SK-N-SH (cell line): ENCODE data around the gene SLC25A47. TPM values are rescaled to one million over a fixed set of nuclear protein-coding genes. Genes with fewer than 3 reads are reported as not detected.

ENCODE experiments used
- CTCF ChIA-PET: fragments of 300-600, 350-600 bp; formaldehyde crosslinking; extraction: SDS; loops from one replicate; lab custom pipeline; 2021; lab: Yijun Ruan, JAX
- POLR2A ChIA-PET: fragments of 350-600 bp; sonication (Branson Sonifier 250); formaldehyde crosslinking; extraction: SDS; loops from one replicate; lab custom pipeline; 2020; ENCODE audit warnings: antibody characterized with exemption, inconsistent platforms; lab: Yijun Ruan, JAX
- DNase-seq: peaks from one replicate; pipeline ENCODE4 v3.0.0; 2012
- H2AFZ ChIP-seq: fragments of 200-600 bp; sonication (generic); 2 replicates; pipeline ENCODE4 v1.8.1; 2016; ENCODE audit warnings: antibody characterized with exemption, mild to moderate bottlenecking, low read depth
- H3F3A ChIP-seq: fragments of 200-600 bp; sonication (generic); replicated peaks from 2 replicates; pipeline ENCODE3; 2016; ENCODE audit warnings: antibody characterized with exemption, mild to moderate bottlenecking; ENCODE audit not compliant: insufficient read depth
- H3K27ac ChIP-seq, 2 experiments: fragments of 200-500 bp in 1 of 2; fragments of 200-600 bp in 1 of 2; sonication (Bioruptor generic) in 1 of 2; sonication (generic), shearing (Covaris generic) in 1 of 2; 2 replicates each; pipeline versions ENCODE4 v1.5.1 to v1.6.1; 2014 to 2016; ENCODE audit warnings: low read depth in 2 of 2, inconsistent platforms in 1 of 2, low read length in 1 of 2, mild to moderate bottlenecking in 1 of 2, mixed read lengths in 1 of 2
- H3K27me3 ChIP-seq: fragments of 200-600 bp; sonication (generic), shearing (Covaris generic); 2 replicates; pipeline ENCODE4 v1.6.1; 2016; ENCODE audit warnings: mixed run types; ENCODE audit not compliant: insufficient read depth
- H3K36me3 ChIP-seq, 2 experiments: fragments of 200-500 bp in 1 of 2; fragments of 200-600 bp in 1 of 2; sonication (Bioruptor generic) in 1 of 2; sonication (generic) in 1 of 2; replicated peaks in 1 of 2; 2 replicates each; pipeline versions ENCODE3 to v1.5.1; 2014 to 2016; ENCODE audit warnings: low read length in 1 of 2, mild to moderate bottlenecking in 1 of 2; ENCODE audit not compliant: insufficient read depth in 2 of 2, control insufficient read depth in 1 of 2
- H3K4me1 ChIP-seq, 2 experiments: fragments of 200-500 bp in 1 of 2; fragments of 200-600 bp in 1 of 2; sonication (Bioruptor generic) in 1 of 2; sonication (generic), shearing (Covaris generic) in 1 of 2; 2 replicates each; pipeline versions ENCODE4 v1.5.1 to v1.6.1; 2014 to 2016; ENCODE audit warnings: low read depth in 1 of 2, low read length in 1 of 2, mixed run types in 1 of 2; ENCODE audit not compliant: insufficient read depth in 2 of 2, control insufficient read depth in 1 of 2
- H3K4me2 ChIP-seq: fragments of 200-600 bp; sonication (generic), shearing (Covaris generic); 2 replicates; pipeline ENCODE4 v1.6.1; 2017; ENCODE audit warnings: mixed run types
- H3K4me3 ChIP-seq, 2 experiments: fragments of 200-500 bp in 1 of 2; fragments of 200-600 bp in 1 of 2; sonication (Bioruptor generic) in 1 of 2; sonication (generic), shearing (Covaris generic) in 1 of 2; 2 replicates each; pipeline versions ENCODE4 v1.5.1 to v1.8.1; 2014 to 2016; ENCODE audit warnings: low read depth in 2 of 2, inconsistent platforms in 1 of 2, low read length in 1 of 2, mild to moderate bottlenecking in 1 of 2, mixed read lengths in 1 of 2, moderate library complexity in 1 of 2
- H3K79me2 ChIP-seq: fragments of 200-600 bp; sonication (generic); 2 replicates; pipeline ENCODE4 v1.8.1; 2017; ENCODE audit warnings: mild to moderate bottlenecking; ENCODE audit not compliant: insufficient read depth
- H3K9ac ChIP-seq: fragments of 200-600 bp; sonication (generic); 2 replicates; pipeline ENCODE4 v1.6.1; 2017; ENCODE audit warnings: mixed run types
- H3K9me2 ChIP-seq: fragments of 200-600 bp; sonication (generic); 2 replicates; pipeline ENCODE4 v1.6.1; 2017; ENCODE audit warnings: mixed run types
- H3K9me3 ChIP-seq: fragments of 200-600 bp; sonication (generic); 2 replicates; pipeline ENCODE4 v1.6.1; 2017; ENCODE audit warnings: mixed run types, mild to moderate bottlenecking, moderate library complexity
- H4K20me1 ChIP-seq: fragments of 200-600 bp; sonication (generic); 2 replicates; pipeline ENCODE4 v1.6.1; 2017; ENCODE audit warnings: mild to moderate bottlenecking, mixed run types; ENCODE audit not compliant: insufficient read depth
- ELF1 ChIP-seq: IDR thresholded peaks from 2 replicates; pipeline ENCODE4 v1.4.0; 2012
- EP300 ChIP-seq, 2 experiments: IDR thresholded peaks; 2 replicates each; pipeline versions ENCODE4 v1.4.0 to v1.6.1; 2012; ENCODE audit warnings: borderline replicate concordance in 1 of 2, low read depth in 1 of 2, low read length in 1 of 2
- FOSL2 ChIP-seq: IDR thresholded peaks from 2 replicates; pipeline ENCODE4 v1.4.0; 2012; ENCODE audit warnings: low read depth, mild to moderate bottlenecking, moderate library complexity, borderline replicate concordance
- FOXJ3 ChIP-seq: sonication (generic); formaldehyde crosslinking; IDR thresholded peaks from 2 replicates; pipeline ENCODE4 v1.5.1; 2020; ENCODE audit warnings: mild to moderate bottlenecking, missing genetic modification reagents
- MAX ChIP-seq: IDR thresholded peaks from 2 replicates; pipeline ENCODE4 v1.4.0; 2012; ENCODE audit warnings: low read depth
- MXI1 ChIP-seq: IDR thresholded peaks from 2 replicates; pipeline ENCODE4 v1.6.1; 2012; ENCODE audit warnings: mild to moderate bottlenecking, low read depth, low read length, improper control_type of control experiment
- NFIC ChIP-seq: IDR thresholded peaks from 2 replicates; pipeline ENCODE4 v1.4.0; 2012; ENCODE audit warnings: borderline replicate concordance
- NRF1 ChIP-seq: IDR thresholded peaks from 2 replicates; pipeline ENCODE4 v1.6.1; 2012; ENCODE audit warnings: low read depth, mild to moderate bottlenecking, low read length
- PBX3 ChIP-seq: IDR thresholded peaks from 2 replicates; pipeline ENCODE4; 2012
- POLR2AphosphoS5 ChIP-seq: IDR thresholded peaks from 2 replicates; pipeline ENCODE4 v1.6.1; 2012; ENCODE audit warnings: low read depth, low read length
- RFX5 ChIP-seq: IDR thresholded peaks from 2 replicates; pipeline ENCODE4 v1.6.1; 2012; ENCODE audit warnings: mild to moderate bottlenecking, improper control_type of control experiment, low read length
- RXRA ChIP-seq: IDR thresholded peaks from 2 replicates; pipeline ENCODE4 v1.4.0; 2012; ENCODE audit warnings: low read depth, mild to moderate bottlenecking, borderline replicate concordance
- SIN3A ChIP-seq: IDR thresholded peaks from 2 replicates; pipeline ENCODE4 v1.6.1; 2012; ENCODE audit warnings: low read depth, mild to moderate bottlenecking, low read length, moderate library complexity, borderline replicate concordance
- SMC3 ChIP-seq: IDR thresholded peaks from 2 replicates; pipeline ENCODE4 v1.6.1; 2012; ENCODE audit warnings: low read depth, low read length, improper control_type of control experiment
- TAF1 ChIP-seq: IDR thresholded peaks from 2 replicates; pipeline ENCODE4 v1.6.1; 2012; ENCODE audit warnings: low read depth, mild to moderate bottlenecking, low read length, moderate library complexity, borderline replicate concordance
- TCF12 ChIP-seq: IDR thresholded peaks from 2 replicates; pipeline ENCODE4 v1.4.0; 2012
- USF1 ChIP-seq: IDR thresholded peaks from 2 replicates; pipeline ENCODE4 v1.4.0; 2012; ENCODE audit warnings: low read depth, borderline replicate concordance
- USF2 ChIP-seq: fragments of 150-350 bp; IDR thresholded peaks from 2 replicates; pipeline ENCODE4 v1.6.1; 2017; ENCODE audit warnings: antibody characterized with exemption, low read length, low read depth, borderline replicate concordance
- YY1 ChIP-seq: IDR thresholded peaks from 2 replicates; pipeline ENCODE4 v1.4.0; 2012; ENCODE audit warnings: low read depth, mild to moderate bottlenecking
- ZBTB33 ChIP-seq: IDR thresholded peaks from 2 replicates; pipeline ENCODE4 v1.4.0; 2012; ENCODE audit warnings: low read depth, borderline replicate concordance
- WGBS: methylation state at CpG from one replicate; pipeline ENCODE4 v1.1.6; 2017; ENCODE audit warnings: low lambda C conversion rate; 5-methylcytosine and 5-hydroxymethylcytosine counted together
- polyA plus RNA-seq, 3 experiments: library from polyadenylated mRNA; depleted of rRNA; stranded (reverse); fragments of >200 nt; gene quantifications; 2 replicates each; pipeline ENCODE4 v1.2.3, GENCODE V29; 2012

Gene SLC25A47
- polyA plus RNA-seq, 1 of the 3 experiments (the other 2 are of a cell fraction): not detected

GRCh38 chr14:100332071-100332639 is 9.0 kb downstream of the SLC25A47 start:
- Histone ChIP-seq H3K4me2 (no peak overlapping the region), H3K4me3 (no peak overlapping the region), H3K9me3 (no peaks in the 10 kb centered on the region), H2AFZ (no peak overlapping the region), H3K9ac (no peak overlapping the region), H3K27me3 (no peaks in the 10 kb centered on the region), H3K79me2 (no peaks in the 10 kb centered on the region), H3K4me1 (no peaks in the 10 kb centered on the region; a peak in 1 of 4 replicates), H4K20me1 (no peaks in the 10 kb centered on the region), H3K36me3 (peaks cover 6 to 17% of the 10 kb centered on the region in 2 experiments), H3F3A (no peaks in the 10 kb centered on the region), H3K9me2 (no peaks in the 10 kb centered on the region), H3K27ac (no peak overlapping the region)
- 90% methylated on average over 7 of the region's 11 CpGs for WGBS
- ChIA-PET POLR2A (no interaction called here), CTCF (interaction anchor here (1.1 kb wide), 1 partner anchor 13 kb away, joined by 3 read pairs; no protein-coding TSS in a partner anchor)
- no peak for DNase-seq
- TF ChIP-seq EP300 (IDR thresholded peaks at IDR 0.05; ENCODE audit: borderline replicate concordance in 1 of 2, low read depth in 1 of 2, low read length in 1 of 2) (no peak), FOSL2 (no peak), USF2 (no peak), USF1 (no peak), TAF1 (no peak), NRF1 (no peak), FOXJ3 (CRISPR knock-in tag) (no peak), TCF12 (no peak), ZBTB33 (no peak), RXRA (no peak), NFIC (no peak), SMC3 (no peak), YY1 (no peak), ELF1 (no peak)

GRCh38 chr14:100332797-100333196 is 9.7 kb downstream of the SLC25A47 start:
- H3K27ac ChIP-seq: no peak overlapping the region
- TF ChIP-seq POLR2AphosphoS5 (no peak), RFX5 (no peak), NFIC (no peak), SMC3 (no peak), USF1 (no peak), NRF1 (no peak), FOXJ3 (CRISPR knock-in tag) (no peak), PBX3 (no peak), SIN3A (no peak), FOSL2 (no peak), MAX (no peak), ELF1 (no peak), TCF12 (no peak), MXI1 (no peak), USF2 (no peak)
- no peak overlapping the region for H3K9ac ChIP-seq
- ChIA-PET POLR2A (no interaction called here), CTCF (interaction anchor here (1.1 kb wide), 1 partner anchor 13 kb away, joined by 3 read pairs; no protein-coding TSS in a partner anchor)
- H2AFZ ChIP-seq: no peak overlapping the region
- H3K4me1 ChIP-seq: no peaks in the 10 kb centered on the region; a peak in 1 of 4 replicates
- no peaks in the 10 kb centered on the region for H4K20me1 ChIP-seq
- no peak overlapping the region for H3K4me2 ChIP-seq
- no peaks in the 10 kb centered on the region for H3K79me2 ChIP-seq
- no peaks in the 10 kb centered on the region for H3K9me2 ChIP-seq
- DNase-seq: no peak
- H3K27me3 ChIP-seq: no peaks in the 10 kb centered on the region
- no peaks in the 10 kb centered on the region for H3K9me3 ChIP-seq
- no peak overlapping the region for H3K4me3 ChIP-seq
- WGBS: 85% methylated on average over 7 of the region's 8 CpGs
- H3F3A ChIP-seq: no peaks in the 10 kb centered on the region
- peaks cover 6 to 18% of the 10 kb centered on the region in 2 experiments for H3K36me3 ChIP-seq
